GM21528 (cell line): ENCODE results near the gene TNFRSF1A.

ENCODE experiments used
- ATAC-seq: cut with Tn5 transposase; IDR thresholded peaks from one replicate; pipeline ENCODE4 v1.9.1; 2021; ENCODE audit warnings: mild to moderate bottlenecking, moderate library complexity; ENCODE audit not compliant: unreplicated experiment, low FRiP score

The TNFRSF1A gene

DNA sequence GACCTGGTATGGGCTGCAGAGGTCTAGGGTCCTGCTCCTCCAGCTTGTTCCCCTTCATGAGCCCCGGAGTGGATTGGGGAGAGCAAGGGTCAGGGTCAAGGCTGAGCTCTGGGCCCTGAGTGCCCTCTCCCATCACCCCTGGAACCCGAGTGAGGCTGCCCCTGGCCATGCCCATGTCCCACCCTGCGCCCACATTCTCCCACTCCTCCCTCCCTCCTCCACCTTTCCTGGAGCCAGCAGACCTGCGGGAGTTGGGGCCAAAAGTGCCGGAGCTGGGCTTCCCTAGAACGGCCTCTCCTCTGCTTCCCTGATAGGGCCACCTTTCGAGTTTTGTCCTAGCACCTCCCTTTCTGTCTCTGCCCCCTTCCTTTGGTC lies 32.9 kb upstream of the TNFRSF1A start:
- no peak for ATAC-seq

DNA sequence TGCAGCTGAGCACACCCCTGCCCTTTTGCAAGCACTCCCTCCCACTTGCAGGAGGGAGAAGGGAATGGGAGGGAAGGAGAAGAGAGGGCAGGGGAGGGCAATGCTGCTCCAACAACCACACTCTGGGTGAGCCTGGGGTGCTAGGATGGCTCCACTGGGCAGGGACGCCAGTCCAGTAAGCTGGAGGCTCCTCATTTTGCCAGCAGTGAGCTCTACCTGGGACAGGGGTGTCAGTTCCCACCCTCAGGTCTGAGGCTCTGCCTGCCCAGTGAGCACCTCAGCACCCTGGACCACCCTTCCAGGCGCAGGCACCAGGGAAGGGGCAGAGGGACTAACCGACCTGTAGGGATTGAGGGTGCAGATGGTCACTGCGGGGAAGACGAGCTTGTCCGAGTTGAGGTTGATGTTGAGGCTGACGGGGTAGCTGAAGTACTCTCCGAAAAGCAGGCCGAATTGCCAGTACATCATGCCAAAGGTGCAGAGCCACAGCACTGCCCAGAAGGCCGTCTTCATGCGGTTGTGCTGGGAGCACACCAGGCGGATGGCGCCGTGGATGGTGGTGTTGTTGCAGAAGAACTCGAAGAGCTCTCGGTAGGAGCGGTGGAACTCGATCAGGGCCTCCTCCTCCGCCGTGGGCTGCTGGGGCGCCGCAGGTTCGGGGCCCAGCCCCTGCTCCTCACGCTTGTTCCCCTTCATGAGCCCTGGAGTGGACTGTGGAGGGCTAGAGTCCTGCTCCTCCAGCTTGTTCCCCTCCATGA lies 32.3 kb upstream of the TNFRSF1A start:
- ATAC-seq: no peak

DNA sequence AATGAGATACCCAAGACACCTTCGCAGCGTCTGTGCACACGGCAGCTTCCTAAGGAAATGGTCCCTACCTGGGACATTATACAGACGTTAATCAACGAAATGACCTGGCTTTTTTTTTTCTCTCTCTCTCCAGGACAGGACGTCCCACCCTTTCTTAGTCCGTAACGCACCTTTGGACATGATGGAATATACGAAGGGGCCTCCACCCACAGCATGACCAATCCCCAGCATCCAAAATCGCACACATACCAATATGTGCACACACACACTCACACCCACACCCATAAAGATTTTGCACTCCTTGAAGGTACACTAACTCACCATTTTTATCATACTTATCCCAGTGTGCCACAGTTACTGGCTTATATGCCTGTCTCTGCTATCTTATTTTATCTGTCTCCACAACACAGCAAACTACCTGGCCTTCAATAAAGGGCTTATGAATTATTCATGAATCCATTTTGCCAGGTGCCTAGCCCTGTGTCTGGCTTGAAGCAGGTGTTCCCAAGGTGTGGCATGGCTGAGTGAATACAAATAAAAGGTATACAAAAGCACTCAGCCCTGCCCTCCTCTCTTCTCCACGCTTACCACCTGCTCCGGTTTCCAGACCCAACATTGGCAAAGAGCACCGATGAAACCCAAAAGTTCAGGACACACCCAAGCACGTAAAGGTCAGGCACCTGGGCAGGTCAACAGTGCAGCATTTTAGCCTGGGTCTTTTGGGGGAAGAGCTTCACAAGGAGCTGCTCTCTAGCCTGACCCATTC lies 31.3 kb upstream of the TNFRSF1A start:
- ATAC-seq: no peak

DNA sequence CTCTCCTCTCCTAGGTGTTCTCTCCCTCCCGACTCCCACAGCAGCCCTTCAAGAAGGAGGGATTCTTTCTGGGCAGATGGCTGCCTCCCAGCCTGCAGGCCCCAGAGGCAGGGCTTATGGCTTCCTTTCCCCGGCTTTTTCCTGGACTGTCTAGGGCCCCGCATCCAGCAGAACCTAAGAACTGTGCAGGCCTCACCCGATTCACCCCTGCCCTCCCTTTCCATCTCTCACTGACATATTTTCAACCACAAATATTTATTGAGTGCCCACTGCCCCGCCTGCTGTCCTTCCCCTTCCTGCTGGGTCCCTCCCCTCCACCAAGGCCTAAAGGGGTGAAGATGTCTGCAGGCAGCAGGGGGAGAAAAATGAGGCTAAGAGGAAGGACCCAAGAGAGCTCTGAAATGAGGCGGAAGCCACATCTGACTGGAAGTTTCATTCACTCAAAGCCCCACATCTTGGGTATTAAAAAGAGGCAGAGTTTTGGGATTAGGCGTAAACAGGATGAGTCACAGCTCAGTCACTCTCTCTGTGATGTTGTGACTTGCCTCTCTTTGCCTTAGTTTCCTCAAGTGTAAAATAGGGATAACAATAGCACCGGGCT lies 30.6 kb upstream of the TNFRSF1A start:
- ATAC-seq: no peak

DNA sequence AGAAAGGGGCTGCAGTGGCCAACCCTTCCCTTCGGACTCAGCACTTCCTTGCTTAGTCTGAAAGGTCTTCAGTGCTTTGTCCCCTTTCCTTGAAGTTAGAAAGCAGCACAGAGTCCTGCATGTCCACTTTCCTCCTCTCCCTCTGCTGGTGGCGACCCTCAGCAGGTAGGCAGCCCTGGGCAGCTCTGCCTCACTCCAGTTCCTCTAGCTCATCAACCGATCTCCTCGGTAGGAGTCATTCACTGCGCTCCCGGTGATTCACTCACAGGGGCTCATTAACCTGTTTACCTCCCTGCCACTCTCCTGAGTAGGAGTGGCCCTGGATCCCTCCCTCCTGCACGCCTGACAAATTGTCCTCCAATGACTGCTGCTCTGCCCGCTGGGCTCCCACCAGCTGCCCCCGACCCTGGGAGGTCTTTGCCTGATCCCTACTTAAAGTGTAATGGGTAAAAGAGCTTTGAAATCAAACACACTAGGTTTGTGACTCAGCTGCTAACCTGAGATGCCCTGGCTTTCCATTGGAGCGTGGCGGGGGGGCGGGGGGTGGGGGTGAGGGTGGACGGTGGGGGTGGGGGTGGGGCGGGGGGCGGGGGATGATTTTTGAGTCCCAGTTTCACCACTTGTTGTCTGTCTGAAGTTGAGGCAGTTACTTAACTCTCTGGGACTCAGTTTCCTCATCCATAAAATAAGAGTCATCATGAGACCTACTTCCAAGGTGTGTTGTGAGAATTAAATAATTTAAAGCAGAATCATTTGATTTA lies 29.3 kb upstream of the TNFRSF1A start:
- ATAC-seq: no peak

DNA sequence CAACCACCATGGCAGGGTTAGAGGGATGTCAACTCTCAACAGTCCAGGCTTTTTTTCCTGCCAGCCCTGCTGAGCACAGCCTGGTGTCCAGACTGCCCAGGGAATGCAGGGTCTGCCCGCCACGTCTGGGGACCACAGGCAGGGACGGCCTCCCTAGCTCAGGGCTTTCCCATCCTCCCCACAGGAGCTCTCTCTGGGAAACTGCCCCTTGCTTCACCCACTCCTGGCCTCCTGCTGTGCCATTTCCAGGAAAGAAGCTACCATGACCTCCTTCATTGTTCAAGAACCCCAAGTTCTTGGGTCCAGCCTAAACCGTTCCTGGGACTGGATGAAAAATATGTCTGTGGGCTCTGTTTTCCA lies 28.7 kb upstream of the TNFRSF1A start:
- no peak for ATAC-seq

DNA sequence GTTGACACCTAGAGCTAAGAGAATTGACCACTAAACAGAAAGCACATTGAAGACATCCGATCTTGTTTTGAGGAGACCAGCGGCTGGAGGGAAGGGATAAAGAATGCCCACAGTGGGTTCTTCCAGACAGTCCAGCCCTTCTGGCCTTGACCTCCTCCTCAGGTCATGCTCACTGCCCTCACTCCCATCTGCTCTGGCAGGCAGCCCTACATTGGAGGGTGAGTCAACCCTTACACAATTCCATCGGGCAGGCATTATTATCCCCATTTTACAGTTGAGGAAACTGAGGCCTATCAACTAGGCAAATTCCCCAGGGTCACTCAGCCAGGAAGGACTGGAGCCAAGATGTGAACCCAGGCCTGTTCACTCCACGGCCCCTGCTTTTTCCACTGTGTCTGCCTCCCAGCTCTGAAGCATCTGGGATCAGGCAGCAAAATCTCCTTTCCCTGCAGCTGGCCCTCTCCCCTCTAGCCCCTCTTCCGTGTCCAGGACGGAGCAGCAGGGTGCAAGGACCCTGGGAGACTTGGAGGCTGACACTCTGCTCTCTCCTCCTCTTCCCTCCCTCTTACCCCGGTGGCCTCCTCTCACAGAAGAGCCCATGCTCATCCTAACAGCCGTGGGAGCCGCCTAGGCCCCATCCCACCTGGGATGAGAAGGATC lies 28.2 kb upstream of the TNFRSF1A start:
- ATAC-seq: no peak

DNA sequence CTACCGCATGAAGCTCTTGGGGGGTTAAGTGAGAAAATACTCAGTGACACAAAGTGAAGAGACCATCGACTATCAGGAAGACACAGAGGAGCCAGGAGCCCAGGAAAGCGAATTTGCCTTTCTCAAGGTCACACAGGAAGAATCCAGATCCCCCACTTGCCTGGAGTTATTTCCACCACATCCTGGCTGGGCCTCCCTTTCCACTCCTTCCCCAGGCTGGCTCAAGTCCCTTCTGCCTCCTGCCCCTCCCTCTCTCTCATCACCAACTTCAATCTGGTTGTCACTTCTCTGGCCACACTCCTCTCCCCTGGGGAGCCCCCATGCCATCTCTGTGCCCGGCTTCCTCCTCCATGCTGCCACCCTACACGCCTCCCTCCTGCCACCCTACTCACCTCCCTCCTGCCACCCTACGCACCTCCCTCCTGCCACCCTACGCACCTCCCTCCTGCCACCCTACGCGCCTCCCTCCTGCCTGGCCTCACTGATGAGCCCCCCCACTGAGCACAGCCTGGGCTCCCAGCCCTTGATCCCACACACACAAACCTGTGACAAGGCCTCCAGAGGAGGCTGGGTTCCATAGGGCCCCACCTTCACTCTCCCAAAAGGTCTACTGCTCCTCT lies 27.1 kb upstream of the TNFRSF1A start:
- ATAC-seq: no peak

DNA sequence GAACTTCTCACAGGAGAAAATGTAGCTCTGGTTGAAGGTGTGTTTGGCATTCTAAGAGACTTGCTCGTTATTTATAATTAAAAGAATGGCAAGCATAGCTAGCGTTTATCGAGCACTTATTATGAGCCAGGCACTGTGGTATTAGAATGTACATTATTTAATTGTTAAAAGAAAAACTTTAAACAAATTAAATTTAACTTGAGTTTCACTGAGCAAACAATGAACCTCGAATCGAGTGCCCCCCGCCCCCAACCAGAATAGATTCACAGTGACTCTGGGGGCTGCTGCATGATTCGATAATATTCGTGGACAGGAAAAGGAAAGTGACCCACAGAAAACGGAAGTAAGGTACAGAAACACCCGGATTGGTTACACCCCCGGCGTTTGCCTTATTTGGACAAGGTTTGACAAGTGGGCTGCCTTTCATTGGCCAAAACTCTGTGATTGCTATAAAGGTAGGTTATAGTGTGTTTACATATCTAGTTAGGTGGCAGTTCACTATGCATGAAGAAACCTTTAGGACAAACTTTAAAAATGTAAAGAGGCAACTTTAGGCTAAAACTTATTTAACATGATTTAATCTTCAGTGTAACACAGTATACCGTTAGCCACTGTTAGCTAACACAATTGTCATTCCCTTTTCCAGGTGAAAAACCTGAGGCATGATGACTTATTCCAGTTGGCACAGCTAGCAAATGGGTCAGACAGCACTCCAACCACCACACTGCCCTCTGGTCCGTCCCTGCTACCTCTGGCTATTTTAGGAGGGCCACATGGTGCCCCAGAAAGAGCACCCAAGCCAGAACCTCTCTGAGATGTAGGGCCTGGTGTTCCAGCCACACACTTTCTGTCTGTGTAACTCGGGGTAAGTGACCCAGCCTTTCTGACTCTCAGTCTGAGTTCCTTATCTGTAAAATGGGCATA lies 26.4 kb upstream of the TNFRSF1A start:
- ATAC-seq: no peak

DNA sequence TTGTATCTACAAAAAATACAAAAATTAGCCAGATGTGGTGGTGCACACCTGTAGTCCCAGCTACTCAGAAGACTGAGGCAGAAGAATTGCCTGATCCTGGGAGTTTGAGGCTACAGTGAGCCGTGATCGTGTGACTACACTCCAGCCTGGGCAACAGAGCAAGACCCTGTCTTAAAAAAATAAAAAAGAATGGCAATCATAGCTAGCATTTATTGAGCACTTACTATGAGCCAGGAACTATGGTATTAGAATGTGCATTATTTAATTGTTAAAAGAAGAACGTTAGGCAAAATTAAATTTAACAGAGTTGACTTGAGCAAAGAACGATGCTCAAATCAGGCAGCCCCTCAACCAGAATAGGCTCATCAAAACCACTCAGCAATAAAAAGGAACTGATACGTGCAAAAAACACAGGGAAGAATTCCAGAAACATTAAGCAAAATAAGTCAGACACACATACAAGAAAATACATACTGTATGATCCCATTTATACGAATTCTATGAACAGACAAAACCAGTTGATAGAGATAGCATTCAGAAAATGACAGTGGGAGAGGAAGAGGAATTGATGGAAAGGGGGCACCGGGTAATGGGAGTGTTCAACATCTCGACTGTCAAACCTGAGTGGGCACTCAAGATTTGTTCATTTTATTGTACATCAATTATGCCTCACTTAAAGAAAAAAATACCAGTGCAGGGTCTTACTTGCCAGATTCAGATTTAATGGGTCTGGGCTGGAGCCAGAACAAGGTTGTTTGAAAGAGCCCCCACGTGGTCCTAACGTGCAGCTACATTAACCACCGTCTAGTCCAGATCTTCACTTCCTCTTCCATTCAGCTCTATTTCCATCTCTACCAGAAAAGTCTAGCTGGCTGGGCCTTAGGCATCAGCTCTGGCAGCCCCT lies 25.4 kb upstream of the TNFRSF1A start:
- ATAC-seq: no peak

DNA sequence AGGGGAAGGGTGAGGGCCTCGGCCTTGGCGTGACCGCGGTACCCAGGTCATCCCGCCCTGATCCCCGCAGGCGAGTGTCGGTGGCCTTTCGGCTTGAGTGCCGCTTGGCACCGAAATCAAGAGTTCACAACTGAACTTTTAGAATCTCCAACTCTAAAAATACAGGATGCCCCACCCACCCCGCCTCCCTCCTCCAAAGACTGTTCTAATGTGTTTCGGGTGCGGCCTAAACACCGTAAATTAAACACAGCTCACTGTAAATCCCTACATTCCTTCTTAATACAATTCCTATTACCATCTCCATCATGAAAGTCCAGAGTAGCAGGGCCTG lies 22.1 kb upstream of the TNFRSF1A start:
- no peak for ATAC-seq

DNA sequence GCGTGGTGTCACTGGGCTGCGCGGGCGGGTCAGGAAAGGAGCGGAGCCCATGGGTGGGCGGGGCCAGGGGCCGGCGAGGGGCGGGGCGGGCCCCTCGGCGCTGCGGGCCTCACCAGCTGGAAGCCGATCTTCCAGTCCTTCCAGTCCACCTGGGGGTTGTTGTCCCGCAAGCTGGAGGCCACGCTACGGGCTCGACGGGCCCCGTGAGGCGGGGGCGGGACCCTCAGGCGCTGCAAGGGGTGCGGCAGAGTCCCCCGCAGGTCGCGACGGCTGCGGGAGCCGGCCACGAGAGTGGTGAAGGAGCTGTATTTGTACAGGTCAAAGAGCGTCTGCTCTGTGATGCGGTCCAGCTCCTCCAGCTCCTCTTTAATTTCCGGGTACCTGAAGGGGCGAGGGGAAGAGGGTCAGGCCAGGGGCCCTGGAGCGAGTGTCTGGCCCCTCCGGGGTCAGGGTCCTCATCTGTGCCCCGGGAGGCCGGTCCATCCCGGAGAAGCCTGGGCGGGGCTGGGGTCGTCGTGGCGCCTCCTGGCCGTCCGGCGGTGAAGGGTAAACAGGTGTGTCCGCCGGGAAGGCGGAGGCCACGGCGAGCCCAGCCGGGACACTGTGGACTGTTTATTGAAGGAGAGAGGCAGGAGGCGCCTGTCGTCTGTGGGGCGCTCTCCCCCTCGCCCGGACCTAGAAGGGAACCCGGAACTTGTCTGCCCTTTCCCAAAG lies 21.6 kb upstream of the TNFRSF1A start:
- ATAC-seq: no peak

DNA sequence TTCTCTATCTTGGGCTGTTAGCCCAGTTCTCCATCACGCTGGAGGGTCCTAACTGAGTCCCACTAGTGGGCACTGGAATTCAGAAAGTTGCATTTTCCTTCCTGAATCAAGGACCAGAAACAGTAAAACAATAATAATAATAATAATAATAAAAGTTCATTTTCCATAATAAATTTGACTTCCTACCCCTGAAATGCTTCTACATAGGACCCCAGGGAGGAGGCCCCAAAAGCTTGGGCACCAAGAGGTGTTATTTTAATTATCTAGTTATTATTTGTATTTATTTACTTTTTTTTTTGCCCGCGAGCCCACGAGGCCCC lies 21.1 kb upstream of the TNFRSF1A start:
- ATAC-seq: no peak

DNA sequence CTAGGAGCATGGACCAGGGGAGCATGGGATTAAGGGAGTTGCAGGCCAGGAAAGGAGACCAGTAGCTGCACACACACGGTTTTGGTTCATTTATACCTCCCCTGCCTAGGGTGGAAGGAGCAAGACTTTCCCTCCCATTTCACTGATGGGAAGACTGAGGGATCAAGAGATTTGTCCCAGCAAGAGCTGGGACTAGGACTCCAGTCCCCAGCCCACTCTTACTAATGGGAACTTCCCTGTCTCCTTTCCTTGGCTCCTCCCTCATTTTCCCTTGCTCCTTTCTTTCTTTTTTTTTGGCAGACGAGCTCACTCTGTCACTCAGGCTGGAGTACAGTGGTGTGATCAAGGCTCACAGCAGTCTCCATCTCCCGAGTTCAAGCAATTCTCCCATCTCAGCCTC lies 20.5 kb upstream of the TNFRSF1A start:
- no peak for ATAC-seq

DNA sequence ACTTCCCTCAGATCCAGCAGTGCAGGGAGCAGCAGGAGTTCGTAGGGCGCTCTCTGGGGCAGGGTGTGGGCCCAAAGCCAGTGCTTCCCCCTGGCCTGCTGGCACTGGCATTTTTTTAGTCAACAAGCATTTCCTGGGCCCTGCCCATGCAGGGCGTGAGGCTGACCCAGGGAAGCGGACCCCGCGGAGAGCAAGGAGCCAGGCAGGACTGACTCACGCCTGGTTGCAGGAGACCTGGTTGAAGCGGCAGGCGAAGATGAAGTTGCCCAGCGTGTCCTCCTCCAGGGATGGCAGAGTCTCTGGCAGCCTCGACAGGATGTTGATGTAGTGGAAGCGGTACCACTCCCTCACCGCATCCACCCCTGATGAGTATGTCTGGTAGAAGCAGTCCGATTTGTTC lies 20.0 kb upstream of the TNFRSF1A start:
- ATAC-seq: no peak

DNA sequence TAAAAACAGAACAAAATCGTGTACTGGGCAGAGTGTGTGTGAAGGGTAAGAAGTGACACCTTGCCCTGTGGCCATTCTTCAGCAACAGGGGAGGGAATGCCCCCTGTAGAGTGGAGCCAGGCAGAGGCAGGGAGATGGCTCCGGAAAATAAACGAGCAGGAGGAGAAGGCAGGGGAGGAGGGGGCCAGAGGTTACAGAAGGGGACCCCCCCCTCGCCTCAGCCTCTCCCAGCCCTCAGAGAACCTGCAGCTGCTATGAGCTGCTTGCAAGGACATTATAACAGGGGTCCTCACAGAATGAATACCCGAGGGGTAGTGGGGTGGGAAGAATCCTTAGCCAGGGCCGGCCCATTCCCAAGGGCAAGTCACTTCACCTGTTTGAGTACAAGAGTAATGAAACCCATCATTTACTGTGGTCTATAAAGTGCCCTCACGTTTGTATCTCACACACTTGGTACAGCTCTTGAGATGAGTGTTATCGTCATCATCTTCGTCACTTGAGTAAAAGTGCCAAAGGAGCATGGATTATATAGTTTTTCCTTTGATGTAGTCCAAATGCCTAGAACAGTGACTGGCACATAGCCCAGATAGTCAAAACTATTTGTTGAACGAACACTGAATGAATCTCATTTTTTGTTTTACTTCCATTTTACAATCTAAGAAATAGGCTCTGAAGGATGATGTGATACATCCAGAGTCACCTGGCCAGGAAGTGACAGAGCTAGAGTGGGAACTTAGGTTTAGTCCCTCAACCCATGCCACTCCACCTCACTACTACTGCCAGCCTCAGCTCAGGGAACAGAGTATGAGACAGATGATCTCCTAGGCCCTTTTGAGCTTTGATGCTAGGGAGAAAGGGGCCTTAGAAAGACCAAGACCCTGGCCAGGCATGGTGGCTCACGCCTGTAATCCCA lies 19.0 kb upstream of the TNFRSF1A start:
- ATAC-seq: no peak

DNA sequence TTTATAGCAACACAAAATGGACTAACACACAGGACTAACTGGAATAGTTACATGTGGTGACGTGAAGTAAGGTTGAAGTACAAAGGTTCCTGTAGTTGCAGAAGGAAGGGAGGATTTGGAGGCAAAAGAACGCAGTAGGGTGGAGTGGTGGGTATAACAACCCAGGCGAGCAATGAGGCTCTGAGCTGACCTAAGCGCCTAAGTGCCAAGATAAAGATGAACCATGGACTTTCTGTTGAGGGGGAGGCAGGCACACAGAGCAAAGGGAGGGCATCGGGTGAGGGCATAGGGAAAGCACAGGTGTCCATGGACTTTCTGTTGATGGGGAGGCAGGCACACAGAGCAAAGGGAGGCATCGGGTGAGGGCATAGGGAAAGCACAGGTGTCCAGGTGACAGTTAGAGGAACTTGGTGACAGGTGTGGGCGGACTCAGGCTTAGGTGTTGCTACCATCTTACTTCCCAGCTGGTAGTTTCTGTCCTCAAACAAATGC lies 18.2 kb upstream of the TNFRSF1A start:
- no peak for ATAC-seq
